Activated CD4-positive, alpha-beta T cell treated with anti-CD3 and anti-CD28 coated beads, Interleukin-2, amount 50 U/mL, for 4 hours (primary cell): Measurements from ENCODE around the gene GABRD.

Experiments
- DNase-seq, 2 experiments: peaks; one replicate each; pipeline ENCODE4 v3.0.0-alpha.2; 2020

Gene GABRD

DNA sequence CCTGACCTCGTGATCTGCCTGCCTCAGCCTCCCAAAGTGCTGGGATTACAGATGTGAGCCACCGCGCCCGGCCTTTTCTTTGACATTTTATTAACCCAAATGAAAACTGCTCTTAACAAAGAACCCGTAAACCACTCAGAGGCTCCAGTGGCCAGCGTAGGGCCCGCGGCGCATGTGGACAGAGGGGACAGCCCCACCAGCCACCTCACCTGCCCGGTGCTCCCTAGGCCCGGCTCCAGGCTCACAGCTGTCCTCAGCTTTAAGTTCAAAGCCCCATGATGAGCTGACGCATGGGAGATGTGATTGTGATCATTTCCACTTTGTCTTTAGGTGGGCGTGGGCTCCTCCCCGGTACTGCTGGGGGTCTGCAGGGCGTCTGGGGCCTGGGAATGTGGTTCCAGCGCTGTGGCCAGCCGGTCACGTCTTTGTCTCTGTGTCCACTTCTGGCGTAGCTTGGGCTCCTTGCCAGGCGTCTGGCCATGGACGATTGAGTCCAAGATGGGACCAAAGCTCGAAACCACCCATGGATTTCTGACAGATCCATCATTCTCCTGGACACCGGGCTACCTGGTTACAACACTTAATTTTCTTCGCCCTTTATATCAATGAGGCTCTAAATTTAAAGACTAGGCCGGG lies 37.9 kb downstream of the GABRD start:
- no peak for DNase-seq

GRCh38 chr1:2059290-2059953 lies 40.3 kb downstream of the GABRD start:
- DNase-seq = no peak

DNA sequence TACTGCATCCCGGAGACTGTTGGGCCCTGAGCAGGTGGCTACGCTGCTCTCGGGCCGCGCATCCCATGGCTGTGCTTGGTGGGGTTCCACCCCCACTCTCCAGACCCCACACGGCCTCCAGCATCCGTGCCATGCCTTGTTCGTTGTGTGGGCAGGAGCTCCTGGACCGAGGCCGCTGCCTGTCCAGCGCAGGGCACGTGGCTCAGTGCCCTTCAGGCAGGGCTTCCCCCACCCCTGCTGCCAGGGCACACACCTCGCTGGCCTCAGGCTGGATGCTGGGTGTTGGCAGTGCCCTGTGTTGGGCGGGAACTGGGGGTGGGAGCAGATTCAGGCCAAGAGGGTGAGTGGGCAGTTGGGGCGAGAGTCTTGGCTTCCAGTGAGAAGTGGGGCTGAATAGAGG lies 40.9 kb downstream of the GABRD start:
- DNase-seq = no peak

DNA sequence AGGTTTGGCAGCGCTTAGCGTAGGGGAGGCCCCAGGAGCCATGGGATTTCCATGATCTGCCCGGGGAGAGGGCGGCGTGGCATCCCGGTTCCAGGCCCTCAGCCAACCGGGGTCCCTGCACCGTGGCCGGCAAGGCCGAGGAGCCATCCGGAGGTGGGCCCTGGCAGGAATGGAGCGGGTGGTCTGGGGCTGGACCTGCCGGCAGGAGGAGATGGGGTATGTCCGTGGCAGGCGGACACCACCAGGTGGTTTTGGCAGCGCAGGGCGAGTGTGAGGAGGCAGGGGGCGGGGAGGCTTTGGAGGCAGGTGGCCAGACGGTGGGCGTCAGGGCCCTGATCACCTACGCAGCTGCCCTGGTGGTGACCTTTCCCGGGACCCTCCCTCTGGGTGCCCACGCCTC lies 41.4 kb downstream of the GABRD start:
- DNase-seq = no peak

DNA sequence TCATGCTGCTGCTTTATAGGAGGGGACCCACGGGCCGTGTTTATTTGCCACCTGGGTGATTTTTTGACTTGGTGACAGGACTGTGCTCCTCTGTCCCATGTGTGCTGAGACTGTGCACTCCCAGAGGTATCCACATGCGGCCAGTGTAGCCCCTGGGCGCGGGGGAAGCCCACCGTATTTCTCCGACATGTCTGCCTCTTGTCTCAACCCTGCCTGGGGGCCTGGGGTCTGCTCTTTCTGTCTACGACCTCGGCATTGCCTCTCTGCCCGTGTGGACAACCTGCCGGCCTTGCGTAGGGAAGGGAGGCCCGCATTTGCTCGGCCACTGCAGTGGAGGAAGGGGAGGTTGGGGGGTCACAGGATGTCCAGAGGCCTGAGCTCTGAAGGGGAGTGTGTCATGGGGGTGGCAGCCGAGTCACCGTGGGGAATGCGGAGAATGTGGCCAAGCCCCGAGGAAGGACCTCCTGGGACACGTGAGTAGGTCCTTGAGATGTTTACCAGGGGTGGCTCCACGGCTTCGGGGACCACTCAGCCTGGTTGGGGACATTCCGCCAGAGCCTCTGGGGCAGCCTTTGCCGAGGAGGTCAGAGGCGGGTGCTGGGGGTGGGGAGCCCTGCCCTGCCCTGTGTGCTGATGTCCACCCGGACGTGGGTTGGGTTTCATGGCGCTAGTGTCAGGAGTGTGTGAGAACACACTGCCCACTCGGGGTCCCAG lies 42.1 kb downstream of the GABRD start:
- no peak for DNase-seq

DNA sequence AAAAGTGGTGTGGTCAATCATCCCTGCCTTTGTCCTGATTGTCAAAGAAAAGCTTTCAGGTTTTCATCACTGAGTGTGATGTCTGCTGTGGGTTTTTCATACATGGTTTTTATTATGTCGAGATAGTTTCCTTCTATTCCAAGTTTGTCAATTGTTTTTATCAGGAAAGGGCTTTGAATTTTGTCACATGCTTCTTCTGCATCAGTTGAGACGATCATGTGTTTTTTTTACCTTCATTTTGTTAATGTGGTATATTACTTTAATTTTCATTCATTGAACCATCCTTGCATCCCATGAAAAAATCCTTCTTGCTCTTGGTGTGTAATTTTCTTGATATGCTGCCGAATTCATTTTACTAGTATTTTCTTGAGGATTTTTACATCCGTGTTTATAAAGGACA lies 46.6 kb downstream of the GABRD start:
- no peak for DNase-seq

DNA sequence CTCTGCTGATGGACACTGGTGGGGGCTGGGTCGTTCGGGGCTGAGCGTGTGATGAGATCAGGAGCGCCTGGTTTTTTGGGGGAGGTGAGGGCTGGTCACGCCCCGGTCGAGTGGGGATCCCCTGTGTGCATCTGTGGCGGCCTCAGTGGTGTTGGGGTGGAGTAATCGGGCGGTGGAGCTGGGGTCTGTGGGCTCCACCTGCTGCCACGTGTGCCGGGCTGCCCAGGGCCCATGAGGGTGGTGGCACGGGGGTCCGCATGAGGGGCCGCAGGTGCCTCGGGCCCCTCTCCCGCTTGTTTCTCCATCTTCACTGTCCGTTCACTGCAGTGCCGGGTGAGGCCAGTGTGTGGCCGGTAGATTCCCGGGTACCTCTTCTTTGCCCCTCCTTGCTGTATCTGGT lies 48.2 kb downstream of the GABRD start:
- no peak for DNase-seq

- DNase-seq = no peak
Measured at GRCh38 chr1:2067981-2068380, 48.8 kb downstream of the GABRD start.

- no peak for DNase-seq
Measured at GRCh38 chr1:2068951-2069350, 49.8 kb downstream of the GABRD start.

GRCh38 chr1:2070016-2070415 lies 50.9 kb downstream of the GABRD start:
- no peak for DNase-seq

- no peak for DNase-seq
Measured at GRCh38 chr1:2070800-2071530, 51.8 kb downstream of the GABRD start.

DNA sequence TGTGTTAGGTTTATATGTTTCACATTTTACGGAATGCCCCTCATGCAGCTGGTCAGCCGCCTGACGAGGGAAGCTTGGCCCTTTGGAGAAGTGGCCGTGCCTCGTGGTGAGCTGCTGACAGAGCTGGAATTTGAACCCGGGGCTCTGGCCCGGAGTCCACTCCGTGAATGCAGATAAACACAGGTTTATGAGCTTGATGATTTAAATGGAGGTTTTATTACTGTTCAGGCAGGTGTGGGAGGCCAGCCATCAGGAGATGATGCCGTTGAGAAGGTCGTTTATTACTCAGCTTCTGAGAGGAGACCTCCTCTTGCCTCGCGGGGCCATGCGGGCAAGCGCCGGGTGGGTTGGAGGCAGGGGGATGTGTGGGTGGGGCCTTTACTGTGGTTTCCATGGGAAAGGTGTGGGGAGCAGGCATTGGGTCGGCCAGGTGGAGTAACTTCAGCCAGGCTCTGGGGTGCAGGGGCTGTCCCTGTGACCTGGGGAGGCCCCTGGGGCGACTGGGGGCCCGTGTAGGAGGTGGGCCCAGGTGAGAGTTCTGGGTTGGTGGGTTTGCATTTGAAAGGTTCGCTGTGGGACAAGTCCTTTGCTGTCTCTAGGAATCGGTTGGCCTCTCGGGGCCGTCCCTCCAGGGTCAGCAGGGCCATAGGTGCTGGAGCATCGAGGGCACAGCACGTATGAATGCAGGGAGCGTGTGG lies 53.1 kb downstream of the GABRD start:
- no peak for DNase-seq

- no peak for DNase-seq
Measured at GRCh38 chr1:2072891-2073290, 53.7 kb downstream of the GABRD start.

DNA sequence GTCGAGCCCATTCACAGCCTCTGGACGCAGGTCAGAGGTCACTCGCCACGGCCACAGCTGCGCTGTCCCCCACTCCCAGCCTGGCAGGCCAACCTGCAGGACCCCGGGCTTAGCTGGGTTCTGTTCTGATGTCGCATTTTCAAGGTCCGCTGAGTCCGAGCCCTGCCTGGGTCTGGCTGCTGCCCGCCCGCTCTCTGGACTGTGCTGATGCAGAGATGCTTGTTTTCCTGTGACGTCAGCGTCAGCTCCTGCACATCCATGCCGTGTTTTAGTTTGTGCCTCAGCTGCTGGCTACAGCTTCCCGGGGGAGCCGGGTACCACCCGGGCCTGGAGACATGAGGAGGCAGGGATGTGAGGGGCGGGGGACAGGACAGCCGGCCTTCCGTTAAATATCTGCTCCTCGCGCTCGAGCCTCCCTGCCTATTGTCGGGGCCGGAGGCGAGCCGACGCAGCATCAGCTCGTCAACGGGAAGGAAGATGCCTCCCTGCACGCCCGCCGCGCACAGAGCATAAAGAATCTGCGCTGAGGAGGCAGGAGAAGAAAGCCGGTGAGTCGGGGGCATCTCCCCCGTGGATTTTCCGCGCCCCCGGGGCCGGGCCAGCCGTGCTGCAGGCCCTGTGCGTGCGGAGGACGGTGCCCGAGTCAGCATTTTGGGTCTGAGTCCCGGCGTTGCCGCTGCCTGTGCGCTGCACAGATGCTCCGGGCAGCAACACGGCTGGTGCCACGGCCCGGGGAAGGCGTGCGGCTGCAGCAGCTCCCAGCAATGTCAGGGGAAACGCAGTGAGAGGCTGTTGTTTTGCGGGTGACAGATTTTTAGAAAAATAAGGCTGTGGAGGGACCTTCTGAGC lies 54.5 kb downstream of the GABRD start:
- DNase-seq = no peak

- no peak for DNase-seq
Measured at GRCh38 chr1:2074396-2074795, 55.3 kb downstream of the GABRD start.

DNA sequence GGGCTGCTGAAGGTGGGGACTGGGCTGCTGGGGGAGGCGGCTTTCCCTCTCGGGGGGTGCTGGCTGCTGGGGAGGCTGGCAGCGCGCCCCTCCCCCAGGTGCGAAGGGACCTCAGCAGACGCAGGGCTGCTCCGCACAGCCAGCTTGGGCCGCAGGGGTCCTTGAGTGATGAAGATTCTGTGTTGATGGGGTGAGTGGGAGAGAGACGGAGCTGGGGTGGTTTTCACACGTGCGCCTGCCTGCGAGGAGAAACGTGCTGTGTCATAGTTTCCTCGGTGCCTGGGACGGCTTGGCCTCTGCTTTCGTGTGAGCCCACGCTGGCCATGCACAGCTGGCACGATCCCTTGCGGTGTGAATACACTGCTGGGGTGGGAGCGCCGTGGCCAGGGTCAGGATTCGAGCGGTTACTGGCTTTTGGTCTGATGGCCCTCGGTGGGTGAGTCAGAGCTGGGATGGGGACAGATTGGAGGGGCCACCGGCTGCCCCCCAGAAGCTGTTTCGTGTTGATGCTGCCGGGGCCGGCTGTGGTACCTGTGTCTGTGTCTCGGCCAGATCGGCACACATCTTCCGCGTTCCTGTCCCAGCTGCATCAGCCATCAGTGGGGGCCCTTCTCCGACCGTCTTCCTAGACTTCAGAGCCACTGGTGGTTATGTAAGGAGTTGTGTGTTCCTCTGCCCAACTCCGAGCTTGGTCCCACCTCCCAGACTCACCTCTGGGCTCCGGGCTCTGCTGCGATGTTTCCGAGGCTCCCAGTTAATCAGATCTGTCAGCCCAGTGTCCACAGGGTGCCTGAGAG lies 56.0 kb downstream of the GABRD start:
- no peak for DNase-seq

GRCh38 chr1:2076826-2077225 lies 57.7 kb downstream of the GABRD start:
- DNase-seq = no peak

DNA sequence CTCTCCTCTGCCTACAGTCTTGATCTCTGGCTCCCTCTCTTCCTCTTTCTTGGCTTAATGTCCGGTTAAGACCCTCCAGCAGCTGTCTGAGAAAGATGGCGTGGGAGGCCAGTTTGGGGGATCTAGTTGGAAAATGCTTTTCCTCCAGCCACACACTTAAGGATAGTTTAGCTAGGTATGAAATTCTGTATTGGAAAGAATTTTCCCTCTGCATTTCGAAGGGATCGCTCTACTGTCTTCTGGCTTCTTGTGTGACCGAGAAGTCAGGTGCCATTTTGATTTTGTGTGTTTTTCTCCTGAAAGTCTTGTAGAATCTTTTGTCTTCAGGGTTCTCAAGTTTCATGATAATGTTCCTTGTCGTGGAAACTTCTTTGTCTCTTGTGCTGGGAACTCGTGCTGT lies 59.0 kb downstream of the GABRD start:
- no peak for DNase-seq

GRCh38 chr1:2079396-2080085 lies 60.4 kb downstream of the GABRD start:
- DNase-seq = no peak

DNA sequence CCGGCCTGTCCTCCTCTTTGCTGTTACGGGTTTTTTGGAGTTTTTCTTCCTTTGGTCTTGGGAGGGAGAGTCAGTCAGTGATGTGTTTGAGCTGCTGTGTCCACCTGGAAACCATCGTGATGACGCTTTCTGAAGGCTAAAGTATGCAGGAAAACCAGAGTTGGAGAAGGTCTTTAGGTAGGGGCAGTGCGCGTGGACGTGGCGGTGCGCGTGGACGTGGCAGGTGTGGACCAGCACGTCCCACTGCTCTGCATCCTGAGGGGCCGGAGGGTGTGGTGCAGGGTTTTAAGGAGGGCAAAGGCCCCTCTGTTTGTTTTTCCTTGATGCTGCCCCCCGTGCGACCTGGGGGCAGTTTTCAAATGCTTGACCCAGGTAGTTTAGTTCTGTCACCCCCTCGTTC lies 61.0 kb downstream of the GABRD start:
- no peak for DNase-seq
